A172 (cell line): Measurements from ENCODE around the gene LCOR. TPM values are rescaled to one million over a fixed set of nuclear protein-coding genes. Genes with fewer than 3 reads are reported as not detected.
A peak's percentile ranks its signal among the peaks of the same experiment; 100 is the strongest.
"Not testable (repeated sequence)": the region's sequence is repeated elsewhere in the genome, so short reads cannot be mapped to it uniquely, and the experiment has no call there.

Experiments
- DNase-seq: peaks from one replicate; pipeline ENCODE4 v3.0.0-alpha.2; 2015; ENCODE audit warnings: low spot score
- total RNA-seq: library from RNA; depleted of rRNA; stranded (reverse); fragments of >200 nt; shearing (Covaris generic); gene quantifications from 2 replicates; pipeline ENCODE4 v1.2.3, GENCODE V29; 2014; rRNA removed

LCOR gene
- 15.4 and 15.8 TPM in 2 replicates for total RNA-seq

DNA sequence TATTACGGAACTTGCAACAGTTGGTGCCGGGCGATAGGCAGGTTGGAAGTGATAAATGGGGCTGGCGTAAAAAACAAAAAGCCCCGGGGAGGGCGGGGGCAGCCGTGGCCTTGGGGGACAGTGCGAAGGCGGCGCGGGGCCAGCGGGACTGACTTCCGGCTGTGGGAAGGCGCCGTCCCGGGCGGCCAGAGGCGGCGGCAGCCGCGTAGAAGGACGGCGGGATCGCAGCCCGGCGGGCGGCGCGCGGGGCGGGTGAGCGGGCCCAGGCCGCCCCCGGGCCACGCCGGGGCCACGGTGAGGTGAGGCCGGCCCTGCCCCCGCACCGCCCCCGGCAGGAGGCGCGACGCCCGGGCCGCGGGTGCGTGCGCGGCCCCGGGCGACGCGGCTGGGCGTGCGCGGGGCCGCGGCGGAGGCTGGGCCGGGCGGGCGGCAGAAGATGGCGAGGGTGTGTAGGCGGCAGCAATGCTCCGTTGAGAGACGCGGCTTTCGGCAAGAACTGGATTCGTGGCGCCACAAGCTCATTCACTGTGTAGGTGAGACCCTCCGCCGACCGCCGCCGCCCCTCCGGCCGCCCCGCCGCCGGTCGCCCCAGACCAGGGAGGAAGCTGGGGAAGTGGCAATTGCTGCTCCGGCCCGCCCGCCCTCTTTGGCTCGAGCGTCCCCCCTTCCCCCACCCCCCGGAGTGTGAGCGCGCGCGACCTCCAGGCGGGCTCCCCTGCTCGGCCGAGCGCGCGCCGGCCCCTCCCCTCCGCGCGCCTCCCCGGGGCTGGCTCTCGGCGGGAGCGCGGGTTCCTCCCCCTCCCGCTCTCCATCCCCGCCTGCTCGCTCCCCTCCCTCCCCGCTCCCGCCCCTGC lies at the start of gene LCOR:
TSS of gene LCOR (plus strand) at position 432 of the 854 bp plus-strand sequence. CDS start 116,760 bp downstream, outside the sequence.
- DNase-seq, result peak; percentile 76

DNA sequence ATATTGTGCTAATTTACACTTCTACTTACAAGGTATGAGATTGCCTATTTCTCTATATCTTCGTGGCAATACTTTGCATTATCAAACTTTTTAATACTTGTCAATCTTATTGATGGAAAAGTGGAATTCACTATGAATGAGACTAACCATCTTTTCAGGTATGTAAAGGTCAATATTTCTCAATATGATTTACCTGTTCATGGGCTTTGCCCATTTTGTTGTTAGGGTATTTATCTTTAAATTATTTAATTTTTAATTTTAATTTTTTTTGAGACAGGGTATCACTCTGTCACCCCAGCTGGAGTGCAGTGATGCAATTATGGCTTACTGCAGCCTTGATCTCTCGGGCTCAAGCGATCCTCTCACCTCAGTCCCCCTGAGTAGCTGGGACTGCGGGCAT lies 47.8 kb upstream of the LCOR start:
- DNase-seq, result no peak

DNA sequence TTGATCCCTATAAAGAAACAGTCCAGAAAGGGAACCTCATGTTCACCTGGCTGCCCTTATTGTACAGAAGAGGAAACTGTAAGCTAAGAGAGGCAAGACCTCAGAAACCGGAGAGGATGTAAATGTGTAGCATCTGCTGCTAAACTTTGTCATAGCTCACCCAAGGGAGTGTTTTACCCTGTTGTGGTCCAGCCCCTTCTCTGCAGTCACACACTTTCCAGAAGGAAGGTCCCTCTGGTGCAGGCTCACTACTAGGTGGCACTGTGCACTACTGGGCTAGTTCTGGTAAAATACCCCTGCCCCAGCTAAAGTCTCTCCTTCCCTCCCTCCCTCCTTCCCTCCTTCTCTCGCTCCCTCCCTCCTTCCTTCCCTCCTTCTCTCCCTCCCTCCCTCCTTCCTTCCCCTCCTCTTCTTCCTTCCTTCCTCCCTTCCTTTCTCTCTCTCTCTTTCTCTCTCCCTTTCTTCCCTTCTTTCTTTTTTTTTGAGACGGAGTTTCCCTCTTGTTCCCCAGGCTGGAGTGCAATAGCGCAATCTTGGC lies 42.5 kb upstream of the LCOR start:
- no peak for DNase-seq

DNA sequence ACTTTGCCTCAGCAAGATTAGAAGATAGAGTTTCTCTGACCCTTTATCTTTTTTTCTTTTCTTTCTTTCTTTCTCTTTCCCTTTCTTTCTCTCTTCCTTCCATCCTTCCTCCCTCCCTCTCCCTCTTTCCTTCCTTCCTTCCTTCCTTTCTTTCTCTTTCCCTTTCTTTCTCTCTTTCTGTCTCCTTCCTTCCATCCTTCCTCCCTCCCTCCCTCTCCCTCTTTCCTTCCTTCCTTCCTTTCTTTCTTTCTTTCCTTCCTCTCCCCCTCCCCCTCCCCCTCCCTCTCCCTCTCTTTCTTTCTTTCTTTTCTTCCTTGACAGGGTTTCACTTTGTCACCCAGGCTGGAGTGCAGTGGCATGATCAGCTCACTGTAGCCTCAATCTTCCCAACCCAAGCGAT lies 40.2 kb upstream of the LCOR start:
- DNase-seq, result no peak

DNA sequence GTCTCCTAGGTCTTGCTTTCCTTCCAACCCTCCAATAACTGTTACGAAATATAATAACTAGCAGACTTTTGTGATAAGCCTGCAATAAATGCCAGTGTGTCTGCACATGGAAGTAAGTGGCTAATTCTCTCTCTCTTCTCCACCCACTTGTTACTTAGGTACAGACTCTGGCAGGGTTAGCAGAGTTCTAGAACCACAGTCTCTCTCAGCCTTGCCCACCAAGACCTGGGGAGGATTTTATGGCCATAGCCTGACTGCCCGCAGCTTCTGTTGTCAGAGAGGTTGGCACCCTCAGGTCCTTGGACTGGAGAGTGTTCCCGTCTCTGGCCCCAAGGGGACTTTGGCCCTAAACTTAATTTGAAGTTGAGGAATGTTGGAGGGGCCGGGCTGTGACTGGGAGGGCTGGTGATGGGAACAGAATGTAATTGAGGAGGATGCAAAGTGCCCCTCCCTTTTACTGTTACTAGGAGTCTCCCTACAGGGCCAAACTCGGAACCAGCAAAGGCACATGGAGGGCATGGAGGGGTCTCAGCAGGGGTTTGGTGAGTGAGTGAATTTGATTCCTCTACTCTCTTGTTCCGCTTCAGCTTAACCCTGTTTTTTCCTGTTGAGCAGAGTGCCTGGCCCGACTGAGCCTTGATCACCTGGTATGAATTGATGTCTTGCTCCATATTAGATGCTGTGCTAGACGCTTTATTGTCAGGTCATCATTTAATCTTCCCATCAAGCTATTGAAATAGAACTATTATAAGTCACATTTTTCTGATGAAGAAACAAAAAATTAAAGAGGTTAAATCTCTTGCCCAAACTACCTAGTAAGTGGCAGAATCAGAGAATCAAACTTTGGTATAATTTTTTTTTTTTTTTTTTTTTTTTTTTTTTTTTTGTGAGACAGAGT lies 37.0 kb upstream of the LCOR start:
- DNase-seq, result no peak

DNA sequence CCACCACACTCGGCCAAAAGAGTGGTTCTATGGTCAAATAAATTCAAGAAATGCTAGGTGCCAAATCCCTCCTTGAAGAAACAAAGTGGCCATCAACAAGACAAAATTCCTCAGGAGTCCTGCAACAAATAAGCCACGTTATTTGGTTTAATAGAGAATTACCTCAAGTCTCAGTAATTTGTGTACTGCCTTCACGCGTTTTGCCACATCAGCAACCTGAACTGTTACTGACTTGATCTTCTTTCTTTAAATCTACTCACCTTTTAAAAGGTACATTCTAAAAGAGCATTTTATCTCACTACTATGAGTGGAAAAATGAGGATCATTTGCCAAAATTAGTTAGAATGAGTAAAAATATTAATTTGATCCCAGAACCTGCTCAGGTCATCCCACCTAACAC lies 34.6 kb upstream of the LCOR start:
- DNase-seq, result no peak

DNA sequence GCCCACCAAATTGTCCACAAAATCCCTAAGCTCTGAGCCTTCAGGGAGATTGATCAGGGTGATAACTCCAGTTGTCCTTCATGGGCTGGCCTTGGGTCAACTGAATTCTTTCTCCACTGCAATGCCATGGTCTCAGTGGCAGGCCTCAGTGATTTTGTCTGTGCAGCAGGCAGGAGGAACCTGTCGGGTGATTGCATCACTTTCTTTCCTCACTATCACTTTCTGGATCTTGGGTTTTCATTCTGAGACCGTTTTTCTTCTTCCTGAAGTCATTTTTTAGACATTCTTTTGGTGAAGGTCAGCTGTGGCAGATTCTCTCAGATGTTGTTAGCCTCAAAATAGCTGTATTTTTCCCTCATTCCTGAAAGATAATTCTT lies 28.8 kb upstream of the LCOR start:
- DNase-seq, result no peak

DNA sequence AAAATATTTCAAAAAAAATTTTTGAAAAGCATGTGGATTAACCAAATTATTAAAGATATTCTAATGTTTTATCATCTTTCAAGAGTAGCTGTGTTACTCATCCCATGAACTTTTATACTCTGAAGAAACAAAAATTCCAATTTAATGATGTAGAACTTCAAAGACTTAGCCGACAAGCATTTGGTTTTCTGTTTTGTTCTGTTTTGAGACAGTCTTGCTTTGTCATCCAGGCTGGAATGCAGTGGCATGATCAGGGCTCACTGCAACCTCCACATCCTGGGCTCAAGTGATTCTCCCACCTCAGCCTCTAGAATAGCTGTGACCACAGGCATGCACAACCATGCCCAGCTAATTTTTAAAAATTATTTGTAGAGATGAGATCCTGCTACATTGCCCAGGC lies 17.8 kb upstream of the LCOR start:
- DNase-seq, result peak; percentile 89

DNA sequence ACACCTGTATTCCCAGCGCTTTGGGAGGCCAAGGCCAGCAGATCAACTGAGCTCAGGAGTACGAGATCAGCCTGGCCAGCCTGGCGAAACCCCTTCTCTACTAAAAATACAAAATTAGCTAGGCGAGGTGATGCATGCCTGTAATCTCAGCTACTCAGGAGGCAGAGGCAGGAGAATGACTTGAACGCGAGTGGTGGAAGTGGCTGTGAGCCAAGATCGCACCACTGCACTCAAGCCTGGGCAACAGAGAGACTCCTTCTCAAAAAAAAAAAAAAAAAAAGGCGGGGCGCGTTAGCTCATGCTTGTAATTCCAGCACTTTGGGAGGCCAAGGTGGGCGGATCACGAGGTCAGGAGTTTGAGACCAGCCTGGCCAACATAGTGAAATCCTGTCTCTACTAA lies 13.1 kb upstream of the LCOR start:
- not testable (repeated sequence) for DNase-seq

DNA sequence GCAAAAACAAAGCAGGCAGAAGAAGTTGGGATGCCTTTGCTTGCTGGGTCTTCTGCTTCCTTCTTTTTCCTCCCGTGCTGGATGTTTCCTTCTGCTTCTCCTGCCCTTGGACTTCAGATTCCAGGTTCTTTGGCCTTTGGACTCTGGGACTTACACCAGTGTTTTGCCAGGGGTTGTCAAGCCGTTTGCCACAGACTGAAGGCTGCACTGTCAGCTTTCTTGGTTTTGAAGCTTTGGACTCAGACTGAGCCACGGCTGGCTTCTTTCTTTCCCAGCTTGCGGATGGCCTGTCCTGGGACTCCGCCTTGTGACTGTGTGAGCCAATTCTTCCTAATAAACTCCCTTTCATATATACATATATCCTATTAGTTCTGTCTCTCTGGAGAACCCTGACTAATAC lies 11.3 kb upstream of the LCOR start:
- no peak for DNase-seq

DNA sequence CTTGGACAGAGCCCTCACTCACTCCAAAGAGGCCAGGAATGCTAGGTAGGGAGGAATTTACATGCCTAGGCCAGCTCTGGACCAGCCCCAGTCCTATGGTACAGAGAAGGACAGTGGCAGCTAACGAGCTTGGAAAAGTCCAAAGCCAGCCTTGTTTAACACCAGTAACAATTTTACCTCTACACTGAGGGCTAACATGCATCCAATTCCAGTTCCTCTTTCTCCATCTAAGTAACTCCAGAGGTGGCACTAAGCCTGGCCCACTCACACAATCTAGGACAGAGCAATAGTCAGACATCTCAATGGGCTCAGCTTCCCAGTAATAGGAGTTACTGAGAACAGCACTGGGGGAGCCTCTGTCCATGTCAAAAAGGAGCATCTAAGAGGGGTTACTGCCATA lies 5.7 kb upstream of the LCOR start:
- DNase-seq, result no peak

DNA sequence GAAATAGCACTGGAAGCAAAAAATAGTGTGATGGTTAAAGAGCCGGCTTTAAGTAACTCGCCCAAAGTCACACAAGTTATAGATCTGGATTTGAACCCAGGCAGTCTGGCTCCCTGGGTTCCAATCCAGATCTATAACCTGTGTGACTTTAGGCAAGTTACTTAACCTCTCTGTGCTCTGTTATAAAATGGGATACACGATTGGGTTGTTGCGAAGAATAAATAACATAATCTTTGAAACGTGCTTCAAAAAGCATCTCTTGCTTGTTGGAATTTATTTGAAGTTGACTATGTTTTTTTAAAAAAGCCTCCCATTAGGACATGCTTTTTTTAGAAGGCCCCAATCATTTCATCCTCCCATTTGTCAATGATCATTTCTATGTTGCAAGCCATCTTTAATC lies 3.5 kb upstream of the LCOR start:
- DNase-seq, result no peak

DNA sequence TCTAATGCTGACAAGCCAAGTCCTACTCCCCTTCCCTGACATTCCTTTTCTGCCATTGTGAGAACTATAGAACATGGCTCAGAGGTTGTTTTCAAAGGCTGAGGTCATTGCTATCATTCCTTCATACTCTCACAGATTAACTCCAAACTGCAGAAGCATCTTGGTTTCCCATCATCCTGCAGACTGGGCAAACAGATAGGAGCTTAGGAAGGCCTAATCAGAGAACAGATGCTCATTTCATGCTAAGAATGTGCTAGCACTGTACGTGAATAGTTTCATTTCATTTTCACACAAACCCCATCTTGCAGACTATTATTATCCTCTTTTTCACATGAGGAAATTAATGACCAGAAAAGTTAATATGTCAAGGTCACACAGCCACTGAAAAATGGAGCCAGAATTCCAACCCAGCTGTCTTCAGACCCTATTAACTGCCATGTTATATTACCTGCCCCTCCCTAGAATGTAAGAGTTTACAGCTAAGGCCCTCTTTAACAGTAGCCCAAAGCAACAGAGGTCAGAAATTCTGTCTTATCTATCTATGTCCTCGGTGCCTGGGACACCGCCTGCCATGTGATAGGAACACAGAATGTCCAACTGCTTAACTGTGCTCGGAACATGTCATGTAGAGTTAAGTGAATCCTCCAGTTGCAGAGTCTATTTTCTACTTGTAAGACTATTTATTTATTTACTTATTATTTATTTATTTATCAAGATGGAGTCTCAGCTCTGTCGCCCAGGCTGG lies 2.9 kb upstream of the LCOR start:
- no peak for DNase-seq

DNA sequence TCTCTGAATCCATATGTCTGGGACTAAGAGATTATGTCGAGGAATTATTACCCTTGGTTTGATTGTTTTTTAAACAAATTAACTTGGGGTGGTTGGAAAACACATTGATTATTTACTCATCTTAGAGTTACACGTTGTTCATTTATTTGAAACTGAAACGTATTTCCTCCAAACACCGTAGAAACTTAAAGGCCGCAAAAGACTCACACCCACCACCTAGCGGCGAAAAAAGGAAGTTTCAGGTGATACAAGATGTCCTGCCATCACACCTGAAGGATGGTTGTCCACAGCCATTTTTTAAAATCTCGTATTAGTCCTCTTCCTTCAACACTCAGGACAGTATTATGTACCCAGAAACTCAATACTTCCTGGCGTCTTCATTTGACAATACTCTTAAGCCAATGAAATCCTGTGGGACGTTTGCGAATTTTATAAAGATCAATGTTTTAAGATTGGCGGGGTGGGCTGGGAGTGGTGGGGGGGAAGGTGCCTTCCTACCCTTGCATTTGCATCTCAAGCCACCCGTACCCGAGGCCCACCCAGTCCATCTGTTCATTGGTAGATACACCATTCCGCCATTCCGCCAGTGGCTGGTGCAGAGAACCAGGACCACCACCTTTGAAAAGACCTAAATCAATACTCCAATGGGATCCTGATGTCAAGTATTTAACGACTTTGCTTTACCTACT lies 1.4 kb upstream of the LCOR start:
- peak; percentile 66 for DNase-seq

DNA sequence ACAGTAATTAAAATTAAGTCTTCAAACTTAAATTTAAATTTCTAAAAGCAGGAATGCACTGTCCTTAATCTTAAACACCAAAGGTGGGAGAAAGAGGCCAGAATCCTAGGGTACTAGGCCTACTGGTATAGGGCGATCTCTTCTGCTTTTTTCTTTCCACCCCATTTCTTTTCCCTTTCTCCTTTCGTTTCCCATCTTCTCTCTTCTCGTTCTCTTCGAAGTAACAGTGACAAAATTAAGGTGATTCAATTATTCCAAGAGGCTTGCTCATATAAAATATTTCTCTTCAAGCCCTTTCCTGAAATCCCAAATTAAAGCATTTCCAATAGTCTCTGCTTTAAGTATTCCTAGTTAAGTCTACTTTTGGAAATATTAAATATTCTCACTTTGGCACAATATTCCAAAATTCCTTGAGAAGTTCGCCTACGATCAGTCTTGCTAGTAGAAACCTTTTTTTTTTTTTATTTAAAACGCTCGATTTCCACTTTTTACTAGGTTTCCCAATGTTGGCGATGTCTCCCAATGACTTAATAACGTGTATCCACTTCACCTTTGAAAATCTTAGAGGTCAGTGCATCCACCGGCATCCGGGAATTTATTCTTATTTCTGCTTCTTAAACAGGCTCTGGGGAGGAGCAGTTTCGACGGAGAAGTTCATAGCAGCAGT lies 765 bp upstream of the LCOR start:
- DNase-seq, result no peak

DNA sequence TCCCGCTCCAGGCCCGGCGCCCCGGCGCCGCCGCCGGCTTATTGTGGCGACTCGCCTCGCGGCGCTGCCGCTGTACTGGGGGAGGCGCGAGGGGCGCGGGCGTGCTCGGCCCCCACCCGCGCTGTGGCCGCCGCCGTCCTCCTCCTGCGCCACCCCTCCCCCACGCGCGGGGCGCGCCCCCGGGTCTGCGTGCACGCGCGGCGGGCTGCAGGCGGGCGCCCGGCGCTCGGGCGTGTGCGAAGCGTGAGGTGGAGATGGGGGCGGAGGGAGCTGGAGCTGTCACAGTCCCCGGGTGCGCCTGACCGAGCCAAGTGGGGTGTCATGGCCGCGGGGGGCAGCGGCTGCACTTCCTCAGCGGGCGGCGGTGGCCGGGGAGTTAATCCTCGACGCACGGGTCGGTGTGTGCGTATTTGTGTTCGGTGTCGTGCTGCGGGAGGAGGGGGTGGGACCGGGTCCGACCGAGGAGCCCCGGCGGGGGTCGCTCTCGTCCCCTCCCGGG lies 672 bp downstream of the LCOR start:
- DNase-seq, result peak; percentile 48

DNA sequence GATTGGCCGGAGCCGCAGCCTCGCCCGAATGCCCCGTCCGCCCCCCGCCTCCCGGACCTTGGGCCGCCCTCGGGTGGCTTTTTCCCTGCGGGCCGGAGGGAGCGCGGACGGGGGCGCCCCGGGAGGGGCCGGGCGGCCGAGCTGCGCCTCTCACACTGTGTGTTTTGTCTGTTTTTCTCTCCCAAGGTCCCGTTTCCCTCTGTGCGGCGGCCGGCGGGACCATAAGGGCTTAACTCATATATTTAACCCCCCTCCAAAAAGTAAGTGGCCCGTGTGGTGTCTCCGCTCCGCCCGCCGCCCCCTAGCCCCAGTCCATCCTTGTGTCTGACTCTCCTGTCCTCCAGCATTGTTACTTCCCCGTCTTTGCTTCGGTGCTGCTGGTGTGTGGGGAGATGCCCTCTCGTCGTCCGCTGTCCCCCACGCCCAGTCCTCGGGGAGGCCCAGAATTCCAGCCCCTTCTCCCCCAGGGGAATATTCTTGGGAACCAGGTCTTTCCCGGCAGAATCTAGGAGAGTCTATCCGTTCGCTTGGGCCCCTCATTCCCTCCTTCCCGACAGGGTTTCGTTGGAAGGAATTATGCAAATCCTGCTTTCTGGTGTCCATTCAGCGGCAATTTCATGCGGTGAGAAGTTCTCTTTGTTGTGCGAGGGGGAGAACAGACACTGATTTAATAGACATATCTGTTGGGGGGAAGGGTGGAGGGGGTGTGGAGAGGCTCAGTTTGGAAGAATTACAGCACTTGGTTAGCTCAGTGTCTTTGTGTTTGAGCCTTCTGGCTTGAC lies 1.3 kb downstream of the LCOR start:
- peak; percentile 37 for DNase-seq

DNA sequence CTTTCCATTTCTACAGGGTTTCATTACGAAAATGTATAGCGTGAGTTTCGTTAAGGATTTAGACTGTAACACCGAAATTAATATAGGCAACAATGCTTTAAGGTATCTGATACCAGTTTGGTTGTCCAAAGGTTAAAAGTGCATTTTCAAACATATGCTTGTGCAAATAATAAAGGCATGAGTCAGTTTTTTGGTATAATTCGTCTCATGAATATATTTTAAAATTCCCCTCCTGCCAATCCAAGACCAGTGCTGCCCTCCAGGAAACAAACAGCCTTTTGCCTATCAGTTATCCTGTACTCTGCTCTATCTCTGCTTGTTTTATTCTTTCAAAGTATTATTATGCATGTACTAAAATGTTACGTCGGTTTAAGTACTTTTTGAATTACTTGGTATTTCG lies 2.0 kb downstream of the LCOR start:
- DNase-seq, result no peak

DNA sequence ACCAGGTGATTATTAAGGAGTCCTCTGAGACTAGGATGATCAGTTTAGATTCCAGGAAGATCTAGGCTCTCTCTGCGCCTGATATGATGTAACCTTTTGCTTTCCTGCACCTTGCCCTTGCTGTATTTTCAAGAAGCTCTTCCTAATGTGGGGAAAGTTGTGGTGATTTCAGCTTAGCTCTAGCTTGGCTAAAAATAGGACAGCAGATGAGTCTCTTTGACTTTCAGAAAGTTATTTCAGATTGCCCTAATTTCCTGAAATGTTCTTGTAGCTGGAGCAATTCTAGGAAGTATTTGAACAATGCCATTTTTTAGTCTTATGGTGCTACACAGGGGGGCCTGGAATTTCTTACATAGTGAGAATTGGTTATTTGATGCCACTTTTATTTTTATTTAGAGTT lies 3.8 kb downstream of the LCOR start:
- no peak for DNase-seq

DNA sequence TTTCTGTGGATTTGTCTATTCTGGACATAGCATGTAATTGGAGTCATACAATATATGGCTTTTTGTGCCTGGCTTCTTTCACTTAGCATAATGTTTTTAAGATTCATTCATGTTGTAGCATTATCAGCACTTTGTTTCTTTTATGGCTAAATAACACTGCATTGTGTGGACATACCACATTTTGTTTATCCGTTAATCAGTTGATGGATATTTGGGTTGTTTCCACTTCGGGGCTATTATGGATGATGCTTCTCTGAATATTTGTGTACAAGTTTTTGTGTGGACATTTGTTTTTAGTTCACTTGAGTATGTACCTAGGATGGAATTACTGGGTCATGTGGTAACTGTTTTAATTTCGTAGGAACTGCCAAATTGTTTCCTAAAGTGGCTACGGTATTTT lies 6.4 kb downstream of the LCOR start:
- no peak for DNase-seq
